COLO668 (cell line): ENCODE results near the gene SAFB2.

Experiments used
- DNase-seq: peaks from one replicate; lab custom pipeline; 2025; ENCODE audit not compliant: unreplicated experiment; lab: John Stamatoyannopoulos, UW

The SAFB2 gene

DNA sequence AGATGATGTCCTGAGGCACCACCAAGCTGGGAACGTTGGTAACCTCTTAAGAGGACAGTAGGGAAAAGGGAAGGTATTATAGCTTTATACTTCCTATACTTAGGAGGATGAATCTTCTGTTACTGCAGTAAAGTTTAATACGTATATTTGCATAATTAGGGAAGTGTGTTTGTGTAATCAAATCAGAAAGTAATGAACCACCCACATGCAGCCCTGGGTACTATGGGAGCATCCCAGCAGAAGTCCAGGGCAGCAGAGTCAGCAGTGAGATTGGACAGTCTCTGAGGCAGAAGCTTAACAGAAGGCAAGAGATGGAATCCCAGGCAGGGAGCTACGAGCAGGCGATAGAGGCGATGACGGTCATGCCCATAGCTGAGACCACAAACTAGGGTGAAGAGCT, 12.9 kb upstream of the SAFB2 start:
- DNase-seq, result no peak

DNA sequence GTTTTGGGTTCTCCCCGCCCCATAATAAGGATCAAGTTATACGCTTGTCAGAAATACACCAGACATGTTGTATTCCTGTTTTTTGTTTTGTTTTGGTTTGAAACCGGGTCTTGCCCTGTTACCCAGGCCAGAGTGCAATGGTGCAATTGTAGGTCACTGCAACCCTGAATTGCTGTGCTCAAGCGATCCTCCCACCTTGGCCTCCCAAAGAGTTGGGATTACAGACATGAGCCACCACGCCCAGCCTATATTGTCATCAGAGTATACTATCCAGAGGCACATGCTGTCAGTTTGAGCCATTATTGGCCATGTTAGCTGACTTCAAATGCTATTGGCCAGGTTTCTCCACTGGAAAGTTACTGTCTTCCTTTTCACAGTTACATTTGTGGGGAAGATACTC, 10.1 kb upstream of the SAFB2 start:
- no peak for DNase-seq

DNA sequence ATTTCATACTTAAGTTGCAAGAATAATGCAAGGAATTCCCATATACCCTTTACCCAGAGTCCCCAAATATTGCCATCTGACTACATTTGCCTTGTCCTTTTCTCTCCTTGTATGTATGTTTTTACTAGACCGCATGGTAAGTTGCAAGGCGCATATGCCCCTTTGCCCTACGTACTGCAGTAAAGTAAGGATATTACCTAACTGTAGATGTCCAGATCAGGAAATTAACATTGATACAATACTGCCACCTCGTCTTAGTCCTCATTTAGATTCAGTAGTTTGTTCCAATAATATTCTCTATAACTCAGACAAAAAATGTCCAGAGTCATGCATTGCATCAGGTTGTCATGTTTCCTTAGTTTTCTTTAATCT, 9.7 kb upstream of the SAFB2 start:
- DNase-seq, result no peak

DNA sequence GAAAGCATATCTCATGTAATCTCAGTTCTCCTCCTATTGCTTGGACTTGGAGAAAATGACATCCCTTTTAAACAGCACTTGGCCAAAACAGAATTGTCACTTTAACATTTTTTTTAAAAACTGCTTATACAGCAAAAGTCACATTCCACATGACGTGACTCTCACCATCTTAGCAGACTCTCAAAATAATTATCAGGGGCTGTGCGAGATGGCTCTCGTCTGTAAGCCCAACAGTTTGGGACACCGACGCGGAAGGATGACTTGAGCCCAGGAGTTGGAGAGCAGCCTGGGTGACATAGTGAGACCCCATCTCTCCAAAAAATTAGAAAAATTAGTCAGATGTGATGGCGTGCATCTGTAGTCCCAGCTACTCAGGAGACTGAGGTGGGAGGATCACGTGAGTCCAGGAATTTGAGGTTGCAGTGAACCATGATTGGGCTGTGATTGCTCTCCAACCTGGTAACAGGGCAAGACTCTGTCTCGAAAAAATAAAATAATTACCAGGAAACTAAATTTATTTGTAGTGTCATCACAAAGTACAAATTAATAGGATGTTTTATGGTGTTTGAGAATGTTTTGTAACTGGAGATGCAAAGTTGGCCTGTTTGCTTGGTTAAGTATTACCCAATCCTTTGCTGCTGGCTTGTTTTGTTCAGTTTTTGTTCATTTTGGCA, 9.1 kb upstream of the SAFB2 start:
- DNase-seq, result no peak

DNA sequence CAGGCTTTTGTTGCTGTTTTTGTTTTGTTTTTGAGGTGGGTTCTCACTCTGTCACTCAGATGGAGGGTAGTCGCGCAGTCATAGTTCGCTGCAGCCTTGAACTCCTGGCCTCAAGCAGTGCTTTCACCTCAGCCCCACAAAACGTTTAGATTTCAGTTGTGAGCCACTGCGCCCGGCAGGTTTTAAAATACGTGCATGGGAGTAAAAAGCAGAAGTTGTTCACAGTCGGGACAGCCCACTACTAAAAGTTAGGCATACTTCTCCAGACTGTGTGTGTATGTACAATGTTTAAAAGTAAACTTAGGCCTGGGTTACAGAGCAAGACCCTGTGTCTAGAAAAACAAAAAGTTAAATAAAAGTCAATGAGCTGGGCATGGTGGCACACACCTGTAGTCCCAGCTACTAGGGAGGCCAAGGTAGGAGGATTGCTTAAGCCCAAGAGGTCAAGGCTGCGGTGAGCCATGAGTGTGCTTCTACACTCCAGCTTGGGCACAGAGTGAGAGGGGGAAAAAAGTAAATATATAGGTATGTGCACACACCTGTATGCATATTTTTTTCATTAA, 6.4 kb upstream of the SAFB2 start:
- no peak for DNase-seq

DNA sequence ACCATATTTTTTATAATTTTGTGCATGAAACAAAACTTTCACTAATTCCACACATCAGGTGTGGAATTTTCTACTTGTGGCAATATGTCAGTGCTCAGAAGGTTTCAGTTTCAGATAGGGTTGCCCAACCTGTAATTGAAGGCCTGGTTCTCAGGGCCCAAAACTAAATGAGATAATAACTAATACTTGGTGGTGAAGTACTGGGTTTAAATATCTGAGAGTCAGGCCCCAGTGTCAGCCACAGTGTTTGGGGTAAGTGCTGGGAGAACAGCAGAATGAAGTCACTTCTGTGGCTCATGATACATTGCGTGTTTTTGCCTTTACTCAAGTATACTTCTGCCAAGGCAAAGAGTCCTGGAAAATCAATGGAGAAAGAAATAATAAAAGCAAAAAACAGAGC, 5.9 kb upstream of the SAFB2 start:
- no peak for DNase-seq

DNA sequence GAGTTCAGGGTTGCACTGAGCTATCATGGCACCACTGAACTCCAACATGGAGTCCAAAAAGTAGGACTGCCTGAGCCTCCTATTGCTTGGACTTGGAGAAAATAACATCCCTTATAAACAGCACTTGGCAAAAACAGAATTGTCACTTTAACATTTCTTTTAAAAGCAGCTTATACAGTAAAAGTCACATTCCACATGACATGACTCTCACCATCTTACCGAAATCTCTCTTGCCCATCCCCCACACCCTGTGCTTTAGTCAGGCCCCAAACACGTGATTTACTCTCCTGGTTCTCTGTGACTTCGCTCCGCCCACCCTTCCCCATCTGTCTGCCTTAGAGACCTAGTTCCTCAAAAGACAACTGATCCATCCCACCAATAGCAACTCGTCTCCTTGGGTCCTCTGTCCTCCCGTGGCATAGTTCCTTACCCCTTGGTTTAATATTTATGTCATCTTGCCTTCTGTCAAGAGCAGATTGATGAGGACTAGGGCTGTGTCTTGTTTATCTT, 4.9 kb upstream of the SAFB2 start:
- DNase-seq, result no peak

DNA sequence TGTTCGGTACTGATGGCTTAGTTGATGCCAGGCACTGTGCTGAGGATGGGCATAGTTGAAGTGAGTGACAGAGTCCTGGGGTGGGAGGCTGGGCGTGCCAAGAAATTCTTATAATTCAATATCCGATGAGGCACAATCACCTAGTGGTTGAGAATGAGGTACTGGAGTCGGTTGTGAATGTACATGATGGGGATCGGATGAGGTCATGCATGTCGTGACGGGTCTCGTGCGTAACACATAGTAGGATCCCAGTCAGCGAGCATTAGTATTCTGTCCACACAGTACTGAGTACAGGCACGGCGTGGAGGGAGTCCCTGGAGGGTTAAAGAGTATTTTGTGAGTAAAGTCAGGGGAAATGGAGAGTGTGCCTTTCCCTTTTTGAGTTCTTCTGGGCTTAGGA, 3.1 kb upstream of the SAFB2 start:
- no peak for DNase-seq

DNA sequence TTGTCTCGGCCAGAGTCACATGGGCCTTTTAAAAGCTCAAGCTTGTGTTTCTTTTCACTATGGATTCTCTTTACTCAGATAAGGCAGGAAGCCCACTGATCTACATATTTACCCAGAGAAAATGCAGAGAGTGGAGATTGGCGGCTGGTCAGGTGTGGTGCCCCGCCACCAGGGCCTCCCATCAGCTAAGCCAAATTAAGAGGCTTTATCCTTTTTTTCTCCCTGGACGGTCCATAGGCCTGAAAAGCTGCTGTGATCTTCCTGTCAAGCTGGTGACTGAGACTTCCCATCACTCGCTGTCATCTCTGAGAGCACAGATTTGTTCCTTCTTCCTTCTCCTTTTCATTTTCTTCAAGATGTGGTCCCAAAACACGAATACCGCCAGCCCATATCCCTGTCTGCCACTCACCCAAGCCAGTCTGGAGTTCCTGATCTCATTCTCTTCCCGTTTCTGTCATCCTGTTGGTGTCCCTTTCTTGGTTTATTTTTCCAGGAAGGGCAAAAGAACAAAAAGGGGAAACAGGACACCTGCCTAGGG, 2.2 kb upstream of the SAFB2 start:
- DNase-seq, result no peak

DNA sequence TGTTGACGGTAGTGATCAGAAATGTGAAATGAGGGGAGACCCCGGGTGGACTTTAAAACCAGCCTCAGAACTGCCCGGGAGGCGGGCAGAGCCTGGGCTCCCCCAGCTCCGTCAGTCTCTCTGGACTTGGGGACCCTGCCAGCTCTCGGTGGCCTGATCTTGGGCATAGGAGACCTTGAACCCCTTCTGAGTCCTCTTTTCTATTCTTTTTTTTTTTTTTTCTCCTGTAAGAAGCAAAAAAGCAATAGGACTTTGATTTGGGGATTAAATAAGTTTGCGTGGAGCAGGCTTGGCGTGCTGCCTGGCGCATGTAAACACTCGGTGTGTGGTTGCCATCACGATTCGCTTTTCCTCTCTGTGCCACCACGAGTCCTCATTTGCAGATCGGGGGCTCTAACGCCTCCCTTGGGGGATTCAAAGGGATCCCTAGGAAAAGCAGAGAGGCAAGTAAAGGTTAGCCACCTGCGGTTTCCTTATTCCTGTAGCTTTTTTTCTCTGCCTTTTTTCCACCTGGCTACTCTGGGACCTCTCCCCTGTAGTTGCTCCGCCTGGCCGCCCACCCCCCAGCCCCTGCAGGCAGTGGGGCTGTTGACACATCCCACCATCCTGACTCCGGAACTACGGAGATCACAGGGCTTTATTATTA, 1.6 kb upstream of the SAFB2 start:
- peak; percentile 19 for DNase-seq

DNA sequence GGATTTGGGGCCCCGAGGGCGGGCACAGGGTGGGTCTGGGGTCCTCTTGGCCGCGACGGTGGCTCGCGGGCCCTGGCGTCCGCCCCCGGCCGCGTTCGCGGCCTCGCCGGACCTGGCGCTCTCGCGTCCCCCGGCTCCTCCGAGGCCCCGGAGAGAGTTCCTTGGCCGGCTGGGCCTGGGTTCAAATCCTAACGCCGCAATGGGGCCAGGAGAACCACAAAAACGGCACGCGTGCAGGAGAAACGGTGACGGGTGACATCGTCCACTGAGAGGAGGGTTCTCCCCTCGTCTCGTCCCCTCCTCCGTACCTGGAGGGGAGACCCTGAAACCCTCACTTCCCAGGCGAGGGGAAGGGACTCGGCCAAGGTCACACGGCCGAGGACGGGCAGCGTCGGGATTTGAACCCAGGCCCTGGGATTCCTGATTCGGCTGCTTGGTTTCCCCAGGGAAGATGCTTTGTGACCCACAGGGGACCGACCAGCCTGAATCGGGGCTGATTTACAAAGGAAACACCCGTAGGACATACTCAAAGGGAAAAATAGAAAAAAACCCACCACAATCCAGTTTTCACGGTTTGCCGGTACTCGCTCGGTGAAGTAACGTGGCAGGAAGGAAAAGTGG, 931 bp upstream of the SAFB2 start:
- DNase-seq, result no peak

DNA sequence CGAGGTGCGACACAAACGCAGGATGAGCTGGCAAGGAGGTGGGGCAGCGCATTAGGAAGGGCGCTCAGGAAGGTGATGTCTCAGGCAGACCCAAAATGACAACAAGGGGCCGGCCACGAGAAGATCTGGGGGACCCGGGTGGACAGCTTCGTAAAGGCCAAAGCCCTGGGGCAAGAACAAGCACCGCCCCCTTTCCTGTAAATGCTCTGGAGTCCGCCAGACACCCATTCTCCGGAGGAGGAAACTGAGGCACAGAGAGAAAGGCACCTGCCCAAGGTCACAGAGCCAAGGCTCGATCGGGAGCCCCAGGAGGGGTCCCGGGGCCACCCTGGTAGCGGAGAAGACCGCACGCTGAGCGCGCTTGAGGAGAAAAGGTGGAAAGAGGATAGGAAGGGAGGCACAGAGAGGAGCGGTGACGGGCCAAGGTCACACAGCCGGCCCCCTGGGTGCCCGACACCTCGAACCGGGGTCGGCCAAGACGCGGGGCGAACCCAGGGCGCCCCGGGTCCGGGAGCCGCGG, 571 bp downstream of the SAFB2 start:
- no peak for DNase-seq

DNA sequence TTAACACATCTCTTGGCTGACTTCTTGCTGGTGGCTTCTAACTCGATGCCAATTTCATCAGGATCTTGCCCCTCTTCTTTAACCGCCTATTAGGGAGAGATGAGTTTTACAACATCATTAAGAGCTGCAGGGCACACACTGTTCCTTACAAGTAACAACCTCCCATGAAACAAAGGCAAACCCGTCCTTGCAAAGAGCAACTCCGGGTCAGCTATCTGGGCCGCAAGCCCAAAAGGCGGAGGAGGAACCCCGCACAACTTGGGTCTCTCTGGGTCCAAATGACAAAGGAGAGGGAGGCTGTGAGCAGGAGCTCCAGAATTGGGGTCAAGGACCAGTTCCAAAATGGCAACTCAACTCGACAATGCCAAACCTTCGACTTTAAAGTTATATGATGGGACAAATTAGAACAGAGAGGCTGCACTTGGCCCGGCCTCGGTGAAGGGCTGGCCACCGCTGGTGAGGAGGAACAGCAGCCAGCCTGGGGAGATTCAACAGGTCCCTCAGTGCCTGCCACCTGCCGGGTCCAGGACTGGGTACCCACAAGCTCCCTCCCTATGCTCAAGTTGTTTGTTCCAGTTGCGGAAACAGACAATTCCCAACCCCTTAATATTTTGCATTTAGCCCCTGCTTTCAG, 1.1 kb downstream of the SAFB2 start:
- peak; percentile 21 for DNase-seq

DNA sequence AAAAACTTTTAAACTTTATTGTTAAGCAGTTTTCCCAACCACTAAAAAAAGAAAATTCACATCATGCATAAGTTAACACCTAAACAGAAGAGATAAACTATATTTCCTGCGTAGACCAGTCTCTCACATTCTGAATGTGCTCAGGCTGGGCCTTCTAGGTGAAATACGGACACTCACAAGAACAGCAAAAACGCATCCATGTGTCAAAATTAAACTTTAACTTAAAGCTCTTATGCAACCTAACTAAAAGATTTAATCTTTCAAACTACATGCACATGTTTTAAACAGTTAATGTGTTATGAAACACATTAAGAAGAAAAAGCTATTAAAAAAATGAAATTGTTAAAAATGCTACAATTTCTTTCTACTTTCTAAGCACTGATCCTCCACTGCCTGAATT, 2.6 kb downstream of the SAFB2 start:
- no peak for DNase-seq

DNA sequence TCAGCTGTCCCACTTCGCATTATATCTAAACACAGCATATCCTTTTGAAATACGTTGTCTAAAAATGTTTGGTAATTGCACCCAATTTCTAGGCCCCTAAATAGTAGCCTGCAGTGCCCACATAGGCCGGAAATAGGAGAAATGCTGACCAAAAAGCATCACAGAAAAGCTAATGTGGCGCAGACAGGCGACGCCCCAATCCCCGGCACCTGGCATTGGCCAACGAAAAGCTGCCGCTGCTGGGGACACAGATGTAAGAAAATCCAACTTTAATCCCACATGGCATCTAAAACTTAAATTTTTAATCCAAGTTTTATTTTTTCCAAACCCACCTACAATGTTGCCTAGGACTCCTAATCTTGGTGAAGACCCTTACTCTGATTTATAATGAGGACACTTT, 4.0 kb downstream of the SAFB2 start:
- DNase-seq, result no peak

DNA sequence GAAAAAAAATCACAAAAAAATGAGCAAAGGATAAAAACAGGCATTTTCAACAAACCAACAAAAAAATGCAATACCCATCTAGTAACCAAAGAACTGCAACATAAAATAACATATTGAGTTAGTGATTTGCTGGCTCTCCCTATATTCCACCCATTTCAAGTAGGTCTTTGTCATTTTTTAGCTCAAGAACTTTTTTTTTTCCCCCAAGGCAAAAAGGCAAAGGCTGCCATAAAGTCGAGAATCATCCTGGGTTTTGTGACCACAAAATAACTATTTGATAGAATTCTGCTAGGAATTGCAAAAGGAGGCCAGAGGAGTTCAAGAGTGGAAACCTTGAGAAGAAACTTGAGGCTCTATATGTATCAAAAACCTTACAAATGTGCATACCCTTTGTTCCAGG, 5.5 kb downstream of the SAFB2 start:
- no peak for DNase-seq

DNA sequence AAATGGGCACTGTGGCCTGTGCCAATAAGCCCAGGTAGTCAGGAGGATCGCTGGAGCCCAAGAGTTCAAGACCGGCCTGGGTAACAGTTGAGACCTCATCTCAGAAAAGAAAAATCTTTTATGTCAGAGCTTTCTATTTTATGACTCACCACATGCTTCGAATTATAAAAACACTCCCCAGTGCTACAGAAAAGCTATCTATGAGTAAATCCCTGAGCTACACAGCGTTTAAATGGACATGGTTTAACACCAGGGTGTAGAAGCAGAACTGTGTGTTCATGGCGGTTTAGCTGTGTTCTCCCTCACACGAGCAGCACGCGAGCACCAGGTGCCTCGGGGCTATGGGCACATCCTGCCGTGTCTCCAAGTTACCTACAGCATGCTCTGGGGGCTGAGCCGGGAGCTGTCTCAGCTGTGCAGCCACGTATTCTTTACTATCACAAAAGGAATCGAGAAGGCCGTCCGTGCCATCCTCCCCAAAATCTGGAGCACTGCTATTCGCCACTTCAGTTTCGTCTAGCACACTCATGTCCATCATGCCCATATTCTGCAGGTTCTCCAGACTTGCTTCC, 6.7 kb downstream of the SAFB2 start:
- no peak for DNase-seq

DNA sequence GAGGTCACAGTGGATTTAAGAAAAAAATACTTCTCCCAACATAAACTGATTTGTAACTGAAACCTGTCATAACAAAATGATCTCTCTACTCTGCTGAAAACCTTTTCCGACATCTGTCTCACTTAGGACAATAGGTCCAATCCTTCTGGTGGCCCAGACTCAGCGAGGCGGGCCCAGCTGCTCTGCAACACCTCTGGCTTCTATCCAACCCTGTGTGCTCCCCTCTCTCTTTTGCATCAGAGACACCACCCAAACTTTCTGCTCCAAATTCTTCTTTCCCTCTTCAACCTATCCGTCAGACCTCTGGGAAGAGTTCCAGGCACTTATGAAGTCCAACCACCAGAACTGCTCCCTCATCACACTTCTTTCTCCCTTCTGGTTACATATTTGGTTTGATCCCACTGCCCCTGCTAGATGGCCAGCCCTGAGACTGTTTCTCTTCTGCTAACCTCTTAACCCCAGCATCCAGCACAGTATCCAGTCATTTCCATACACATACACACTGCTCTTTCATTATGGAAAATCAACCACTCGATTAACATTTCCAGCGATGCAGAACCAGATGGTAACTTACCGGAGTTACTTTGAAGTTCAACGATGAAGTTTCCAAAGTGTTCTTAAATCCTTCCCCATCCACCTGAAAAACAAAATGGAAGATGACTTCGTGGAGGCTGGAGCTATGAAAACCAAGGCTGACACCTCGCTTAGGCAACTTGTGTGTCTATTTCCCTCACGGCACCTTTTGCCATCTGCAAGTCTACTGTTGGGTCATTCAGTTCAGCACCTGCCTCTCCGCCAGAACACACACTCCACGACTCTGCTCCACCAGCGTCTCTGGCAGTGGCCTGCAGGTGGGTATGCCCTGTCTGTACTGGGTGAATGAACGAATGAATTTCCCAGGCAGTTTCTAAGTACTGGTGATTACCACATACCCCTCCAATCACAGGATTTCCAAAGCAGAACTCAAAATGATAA, 9.4 kb downstream of the SAFB2 start:
- no peak for DNase-seq

DNA sequence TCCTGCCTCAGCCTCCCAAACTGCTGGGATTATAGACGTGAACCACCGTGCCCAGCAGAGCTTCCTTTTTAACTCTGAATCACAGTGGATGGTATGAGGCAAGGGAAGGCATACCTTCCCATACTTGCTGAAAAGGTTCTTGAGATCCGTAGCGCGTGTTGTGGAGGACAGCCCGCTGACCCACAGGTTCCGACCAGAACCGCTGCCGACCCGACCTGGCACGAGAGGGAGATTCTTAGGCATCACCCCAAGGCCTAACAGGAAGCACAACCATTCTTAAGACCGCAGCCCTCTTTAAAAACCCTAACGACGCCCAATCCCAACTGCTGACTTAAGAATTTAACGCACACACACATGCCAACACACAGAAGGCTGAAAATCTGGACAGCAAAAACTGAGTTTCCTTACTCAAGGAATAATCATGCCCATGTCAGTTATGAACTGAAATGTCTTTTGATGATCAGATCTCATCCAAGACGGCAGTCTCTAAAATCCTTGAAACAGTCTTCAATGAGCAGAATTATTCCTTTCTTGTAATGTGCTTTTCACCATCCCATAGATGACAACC, 12.6 kb downstream of the SAFB2 start:
- DNase-seq, result no peak
